HEK293T (cell line): ENCODE measurements around the gene KRTAP4-9.
"Not testable (repeated sequence)": the region's sequence is repeated elsewhere in the genome, so short reads cannot be mapped to it uniquely, and the experiment has no call there.

Experiments used
- CTCF ChIA-PET: fragments of 350-600 bp; formaldehyde crosslinking; extraction: SDS; loops from one replicate; lab custom pipeline; 2021; ENCODE audit warnings: antibody characterized with exemption, inconsistent platforms; lab: Yijun Ruan, JAX
- POLR2A ChIA-PET: fragments of 350-600 bp; formaldehyde crosslinking; extraction: SDS; loops from one replicate; lab custom pipeline; 2020; ENCODE audit warnings: antibody characterized with exemption, inconsistent platforms; lab: Yijun Ruan, JAX
- DNase-seq: peaks from one replicate; pipeline ENCODE4 v3.0.0; 2012; ENCODE audit warnings: mixed read lengths; ENCODE audit errors: extremely low spot score
- ARNT ChIP-seq: fragments of 450-650 bp; IDR thresholded peaks from 2 replicates; pipeline ENCODE4 v1.6.1; 2017; ENCODE audit warnings: mild to moderate bottlenecking
- BHLHE40 ChIP-seq: fragments of 450-650 bp; IDR thresholded peaks from 2 replicates; pipeline ENCODE4 v1.6.1; 2016; ENCODE audit warnings: mild to moderate bottlenecking, moderate library complexity, borderline replicate concordance
- CTBP1 ChIP-seq: fragments of 450-650 bp; IDR thresholded peaks from 2 replicates; pipeline ENCODE4 v1.6.1; 2016; ENCODE audit warnings: borderline replicate concordance
- ELF4 ChIP-seq: fragments of 450-650 bp; IDR thresholded peaks from 2 replicates; pipeline ENCODE4 v1.6.1; 2017; ENCODE audit warnings: antibody characterized with exemption
- FOXA1 ChIP-seq: fragments of 450-650 bp; IDR thresholded peaks from 2 replicates; pipeline ENCODE4 v1.6.1; 2016; ENCODE audit warnings: mild to moderate bottlenecking
- FOXK2 ChIP-seq: fragments of 450-650 bp; IDR thresholded peaks from 2 replicates; pipeline ENCODE4 v1.6.1; 2016; ENCODE audit warnings: mild to moderate bottlenecking
- FOXM1 ChIP-seq: fragments of 450-650 bp; IDR thresholded peaks from 2 replicates; pipeline ENCODE4 v1.6.1; 2017; ENCODE audit warnings: mild to moderate bottlenecking, borderline replicate concordance
- HDGF ChIP-seq: fragments of 450-650 bp; IDR thresholded peaks from 2 replicates; pipeline ENCODE4 v1.6.1; 2017; ENCODE audit warnings: antibody characterized with exemption, borderline replicate concordance
- L3MBTL2 ChIP-seq: fragments of 450-650 bp; conservative IDR thresholded peaks from 2 replicates; pipeline ENCODE4 v1.6.1; 2016; ENCODE audit warnings: mild to moderate bottlenecking
- LEF1 ChIP-seq: fragments of 450-650 bp; IDR thresholded peaks from 2 replicates; pipeline ENCODE4 v1.6.1; 2017; ENCODE audit warnings: mild to moderate bottlenecking, borderline replicate concordance
- NFRKB ChIP-seq: fragments of 450-650 bp; IDR thresholded peaks from 2 replicates; pipeline ENCODE4 v1.6.1; 2016; ENCODE audit warnings: mild to moderate bottlenecking, moderate library complexity
- PKNOX1 ChIP-seq: fragments of 450-650 bp; IDR thresholded peaks from 2 replicates; pipeline ENCODE4 v1.6.1; 2016
- SP1 ChIP-seq: fragments of 450-650 bp; IDR thresholded peaks from 2 replicates; pipeline ENCODE4 v1.6.1; 2017
- SUZ12 ChIP-seq: fragments of 450-650 bp; IDR thresholded peaks from 2 replicates; pipeline ENCODE4 v1.6.1; 2016; ENCODE audit warnings: mild to moderate bottlenecking
- TARDBP ChIP-seq: fragments of 450-650 bp; IDR thresholded peaks from 2 replicates; pipeline ENCODE4 v1.6.1; 2016
- ZNF384 ChIP-seq: fragments of 450-650 bp; IDR thresholded peaks from 2 replicates; pipeline ENCODE4 v1.6.1; 2016

Gene KRTAP4-9

GRCh38 chr17:41105347-41105746 lies at the start of gene KRTAP4-9:
KRTAP4-9 (plus strand) TSS chr17:41105389; CDS start chr17:41105389, 0 bp downstream.
- DNase-seq, POLR2A ChIA-PET, CTCF ChIA-PET: not testable (repeated sequence)

GRCh38 chr17:41057547-41057946 lies 47.6 kb upstream of the KRTAP4-9 start:
- TF ChIP-seq CTBP1 (no peak), TARDBP (no peak), HDGF (no peak), FOXA1 (no peak), SUZ12 (no peak), L3MBTL2 (no peak), LEF1 (no peak), ZNF384 (no peak), FOXK2 (no peak), FOXM1 (no peak), ELF4 (no peak)
- DNase-seq = no peak
- ChIA-PET CTCF (no interaction called here), POLR2A (no interaction called here)

GRCh38 chr17:41058741-41059140 lies 46.4 kb upstream of the KRTAP4-9 start:
- ChIA-PET CTCF (no interaction called here), POLR2A (no interaction called here)
- TF ChIP-seq TARDBP (no peak), HDGF (no peak), PKNOX1 (no peak), ARNT (no peak), CTBP1 (no peak), ZNF384 (no peak), FOXM1 (no peak), NFRKB (no peak), FOXA1 (no peak), ELF4 (no peak), BHLHE40 (no peak)
- DNase-seq = no peak

- DNase-seq, CTCF ChIA-PET, POLR2A ChIA-PET: not testable (repeated sequence)
Observed at GRCh38 chr17:41059276-41060051, 45.7 kb upstream of the KRTAP4-9 start.

- TF ChIP-seq L3MBTL2 (no peak), SUZ12 (no peak), FOXM1 (no peak), SP1 (no peak), TARDBP (no peak), ELF4 (no peak), BHLHE40 (no peak), CTBP1 (no peak), LEF1 (no peak)
- ChIA-PET POLR2A (no interaction called here), CTCF (no interaction called here)
- DNase-seq = no peak
Observed at GRCh38 chr17:41060052-41060604, 45.1 kb upstream of the KRTAP4-9 start, which contains the start of gene KRTAP2-3. KRTAP2-3 (minus strand) TSS chr17:41060114; CDS start chr17:41060050, 64 bp downstream.

- TF ChIP-seq LEF1 (no peak), TARDBP (no peak), ZNF384 (no peak), PKNOX1 (no peak), HDGF (no peak), NFRKB (no peak), FOXM1 (no peak), BHLHE40 (no peak), L3MBTL2 (no peak), SP1 (no peak), FOXA1 (no peak), CTBP1 (no peak), ARNT (no peak), SUZ12 (no peak), ELF4 (no peak), FOXK2 (no peak)
- no peak for DNase-seq
- POLR2A ChIA-PET = no interaction called here
- CTCF ChIA-PET = no interaction called here
Observed at GRCh38 chr17:41061964-41062363, 43.2 kb upstream of the KRTAP4-9 start.

GRCh38 chr17:41063449-41063848 lies 41.7 kb upstream of the KRTAP4-9 start:
- POLR2A ChIA-PET = no interaction called here
- TF ChIP-seq FOXM1 (no peak), CTBP1 (no peak), LEF1 (no peak), SP1 (no peak), ZNF384 (no peak), ELF4 (no peak), HDGF (no peak), FOXK2 (no peak), TARDBP (no peak), BHLHE40 (no peak), PKNOX1 (no peak), FOXA1 (no peak), SUZ12 (no peak), ARNT (no peak), NFRKB (no peak), L3MBTL2 (no peak)
- DNase-seq = no peak
- CTCF ChIA-PET = no interaction called here
